ENCODE data around the gene GRK5. TPM values are rescaled to one million over a fixed set of nuclear protein-coding genes. Genes with fewer than 3 reads are reported as not detected.

GRK5 gene
- total RNA-seq, 6 experiments from 2014 or later = 9.7 to 16.8 (median 15.9) TPM

- no peak for DNase-seq
- Mint-ChIP-seq H3K4me3 (no peak overlapping the region), H3K36me3 (ENCODE audit: low read depth) (peaks cover 44% of the 10 kb centered on the region), H3K9me3 (peaks cover 25% of the 10 kb centered on the region), H3K27ac (no peak overlapping the region), H3K4me1 (ENCODE audit: low read depth) (peaks cover 5% of the 10 kb centered on the region; the same call in 1 of the 2 replicates), H3K27me3 (ENCODE audit: insufficient read depth) (peaks cover 8% of the 10 kb centered on the region)
- TF ChIP-seq, protein P1, sequence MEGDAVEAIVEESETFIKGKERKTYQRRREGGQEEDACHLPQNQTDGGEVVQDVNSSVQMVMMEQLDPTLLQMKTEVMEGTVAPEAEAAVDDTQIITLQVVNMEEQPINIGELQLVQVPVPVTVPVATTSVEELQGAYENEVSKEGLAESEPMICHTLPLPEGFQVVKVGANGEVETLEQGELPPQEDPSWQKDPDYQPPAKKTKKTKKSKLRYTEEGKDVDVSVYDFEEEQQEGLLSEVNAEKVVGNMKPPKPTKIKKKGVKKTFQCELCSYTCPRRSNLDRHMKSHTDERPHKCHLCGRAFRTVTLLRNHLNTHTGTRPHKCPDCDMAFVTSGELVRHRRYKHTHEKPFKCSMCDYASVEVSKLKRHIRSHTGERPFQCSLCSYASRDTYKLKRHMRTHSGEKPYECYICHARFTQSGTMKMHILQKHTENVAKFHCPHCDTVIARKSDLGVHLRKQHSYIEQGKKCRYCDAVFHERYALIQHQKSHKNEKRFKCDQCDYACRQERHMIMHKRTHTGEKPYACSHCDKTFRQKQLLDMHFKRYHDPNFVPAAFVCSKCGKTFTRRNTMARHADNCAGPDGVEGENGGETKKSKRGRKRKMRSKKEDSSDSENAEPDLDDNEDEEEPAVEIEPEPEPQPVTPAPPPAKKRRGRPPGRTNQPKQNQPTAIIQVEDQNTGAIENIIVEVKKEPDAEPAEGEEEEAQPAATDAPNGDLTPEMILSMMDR (IDR thresholded peaks at IDR 0.05) = no peak
These were observed 146.1 kb downstream of the GRK5 start for GRCh38 chr10:119353421-119353820.

- H3K4me1 Mint-ChIP-seq (ENCODE audit: low read depth) = no peaks in the 10 kb centered on the region
- no peak for DNase-seq
- TF ChIP-seq, protein P1 (IDR thresholded peaks at IDR 0.05) = peak; percentile 75
These were observed 148.6 kb downstream of the GRK5 start for GRCh38 chr10:119355930-119356329.

GRCh38 chr10:119357412-119358151 is 150.2 kb downstream of the GRK5 start:
- Mint-ChIP-seq H3K4me1 (ENCODE audit: low read depth) (peaks cover 6% of the 10 kb centered on the region; the same call in 1 of the 2 replicates), H3K9me3 (peaks cover 26% of the 10 kb centered on the region), H3K36me3 (ENCODE audit: low read depth) (peaks cover 29% of the 10 kb centered on the region), H3K4me3 (no peak overlapping the region), H3K27me3 (ENCODE audit: insufficient read depth) (peaks cover 8% of the 10 kb centered on the region), H3K27ac (no peak overlapping the region)
- TF ChIP-seq, protein P1 (IDR thresholded peaks at IDR 0.05) = no peak
- no peak for DNase-seq

More at GRCh38 chr10:119355930-119356329, 148.6 kb downstream of the GRK5 start:
- peaks cover 8% of the 10 kb centered on the region for H3K27me3 Mint-ChIP-seq (ENCODE audit: insufficient read depth)
- peaks cover 28% of the 10 kb centered on the region for H3K9me3 Mint-ChIP-seq
- H3K36me3 Mint-ChIP-seq (ENCODE audit: low read depth) = peaks cover 43% of the 10 kb centered on the region
- no peak overlapping the region for H3K27ac Mint-ChIP-seq
- H3K4me3 Mint-ChIP-seq = no peak overlapping the region

DNA sequence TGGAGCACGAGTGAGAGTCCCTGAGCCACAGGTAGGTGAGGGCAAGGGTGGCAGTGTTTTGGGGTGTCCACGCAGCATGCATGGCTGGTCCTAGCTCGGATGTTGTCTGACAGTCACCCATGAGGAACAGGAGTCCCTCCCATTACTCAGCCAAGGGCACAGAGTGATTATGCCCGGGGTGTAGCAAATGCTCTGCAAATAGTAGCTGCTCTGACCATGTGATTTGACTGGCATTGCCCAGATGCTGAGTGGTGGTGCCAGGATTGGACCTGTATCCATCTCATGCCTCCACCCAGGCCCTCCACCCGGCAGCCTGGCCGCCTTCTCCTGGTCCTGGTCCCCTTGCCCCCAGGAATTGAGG is 150.8 kb downstream of the GRK5 start:
- H3K27me3 Mint-ChIP-seq (ENCODE audit: insufficient read depth) = peaks cover 7% of the 10 kb centered on the region
- peaks cover 6% of the 10 kb centered on the region; the same call in 1 of the 2 replicates for H3K4me1 Mint-ChIP-seq (ENCODE audit: low read depth)
- no peak overlapping the region for H3K4me3 Mint-ChIP-seq
- TF ChIP-seq, protein P1 (IDR thresholded peaks at IDR 0.05) = no peak
- peaks cover 21% of the 10 kb centered on the region for H3K9me3 Mint-ChIP-seq
- H3K36me3 Mint-ChIP-seq (ENCODE audit: low read depth) = peaks cover 24% of the 10 kb centered on the region
- no peak overlapping the region for H3K27ac Mint-ChIP-seq
- DNase-seq = no peak

DNA sequence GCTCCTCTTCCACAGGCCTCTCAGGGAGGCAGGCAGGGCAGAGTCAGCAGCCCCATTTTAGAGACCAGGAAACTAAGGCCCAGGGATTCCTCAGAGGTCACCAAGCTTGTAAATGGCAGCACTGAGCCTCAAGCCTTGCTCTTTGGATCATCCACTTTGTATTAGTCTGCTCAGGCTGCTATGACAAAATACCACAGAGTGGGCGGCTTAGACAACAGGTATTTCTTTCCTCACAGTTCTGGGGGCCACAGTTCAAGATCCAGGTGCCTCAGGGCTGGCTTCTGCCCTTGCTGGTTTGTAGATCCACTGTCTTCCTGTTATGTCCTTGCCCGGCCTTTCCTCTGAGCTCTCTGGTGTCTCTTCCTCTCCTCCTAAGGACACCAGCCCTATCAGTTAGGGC is 151.2 kb downstream of the GRK5 start:
- peaks cover 6% of the 10 kb centered on the region; the same call in 1 of the 2 replicates for H3K4me1 Mint-ChIP-seq (ENCODE audit: low read depth)
- H3K9me3 Mint-ChIP-seq = peaks cover 21% of the 10 kb centered on the region
- H3K4me3 Mint-ChIP-seq = no peak overlapping the region
- TF ChIP-seq, protein P1 (IDR thresholded peaks at IDR 0.05) = no peak
- no peak overlapping the region for H3K27ac Mint-ChIP-seq
- peaks cover 6% of the 10 kb centered on the region for H3K27me3 Mint-ChIP-seq (ENCODE audit: insufficient read depth)
- no peak for DNase-seq
- H3K36me3 Mint-ChIP-seq (ENCODE audit: low read depth) = peaks cover 23% of the 10 kb centered on the region
